ENCODE results near the gene PTGS1.

GRCh38 chr9:122386311-122386872 is 15.6 kb downstream of the PTGS1 start:
- TF ChIP-seq FOSL1 (IDR thresholded peaks at IDR 0.05; ENCODE audit: insufficient read depth, low read depth, low read length) (no peak), CTCF (IDR thresholded peaks at IDR 0.05; ENCODE audit: control extremely low read depth in 1 of 3, insufficient read depth in 1 of 3, low read depth in 1 of 3, low read length in 3 of 3) (no peak), BACH1 (IDR thresholded peaks at IDR 0.05; ENCODE audit: low read length) (no peak), RAD21 (IDR thresholded peaks at IDR 0.05 in 1 of 2, conservative IDR thresholded peaks at IDR 0.05 in 1 of 2; ENCODE audit: low read depth in 2 of 2, low read length in 2 of 2) (no peak), HDAC6 (IDR thresholded peaks at IDR 0.05; ENCODE audit: low read depth, low read length) (no peak), ATF2 (IDR thresholded peaks at IDR 0.05; ENCODE audit: low read length) (no peak), EGR1 (IDR thresholded peaks at IDR 0.05; ENCODE audit: borderline replicate concordance, low read depth, low read length) (no peak), SIN3A (conservative IDR thresholded peaks at IDR 0.05 in 1 of 2, IDR thresholded peaks at IDR 0.05 in 1 of 2; ENCODE audit: low read depth in 1 of 2, low read length in 2 of 2) (no peak), ATF3 (IDR thresholded peaks at IDR 0.05; ENCODE audit: insufficient read depth, low read depth, low read length) (no peak), POLR2A (IDR thresholded peaks at IDR 0.05; ENCODE audit: control extremely low read depth in 1 of 2, low read depth in 2 of 2, low read length in 2 of 2) (no peak), EZH2 (IDR thresholded peaks at IDR 0.05; ENCODE audit: low read depth, low read length, severe bottlenecking) (no peak), ZNF274 (IDR thresholded peaks at IDR 0.05; ENCODE audit: borderline replicate concordance, extremely low read depth, low read length) (no peak)

All from H1 (cell line).